Measurements from ENCODE around the gene CALHM2. TPM values are rescaled to one million over a fixed set of nuclear protein-coding genes. Genes with fewer than 3 reads are reported as not detected.

Gene CALHM2
- total RNA-seq, 1 experiment from 2014 or later = not detected

DNA sequence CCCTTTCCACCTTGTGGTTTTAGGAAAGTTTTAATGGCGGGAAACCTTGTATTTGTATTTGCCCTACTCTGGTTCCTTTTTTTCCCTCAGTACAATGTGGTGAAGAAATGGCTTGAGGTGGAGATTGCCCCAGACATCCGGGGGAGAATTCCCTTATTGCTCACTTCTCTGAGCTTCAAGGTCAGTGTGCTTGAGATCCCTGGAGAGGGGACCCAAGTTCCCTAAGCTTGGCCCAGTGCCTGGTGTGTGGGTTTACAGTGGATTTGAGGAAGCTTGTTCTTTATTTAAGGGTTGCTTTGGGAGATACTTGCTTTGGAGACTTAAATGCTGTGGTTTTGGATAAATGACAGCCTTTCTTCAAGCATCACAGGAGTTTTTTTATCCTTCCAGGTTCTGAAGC lies 18.3 kb downstream of the CALHM2 start:
- no peak for TF ChIP-seq CTCF (conservative IDR thresholded peaks at IDR 0.05)
- no peaks in the 10 kb centered on the region for H3K4me1 ChIP-seq (ENCODE audit: insufficient read depth, low read length)
- H3K27me3 ChIP-seq (ENCODE audit: insufficient read depth, low read length) = no peaks in the 10 kb centered on the region
- no peak overlapping the region for H2BK20ac ChIP-seq (ENCODE audit: low read depth, low read length, poor library complexity, severe bottlenecking)
- H3K36me3 Mint-ChIP-seq (ENCODE audit: insufficient read depth in 1 of 3, low read depth in 3 of 3) = peaks cover 42 to 95% (median 79%) of the 10 kb centered on the region in 3 experiments
- no peak overlapping the region for H2AFZ ChIP-seq (ENCODE audit: low read length)
- no peak overlapping the region for H2BK12ac ChIP-seq (ENCODE audit: insufficient read length, low read depth, low read length)
- H3K4ac ChIP-seq (ENCODE audit: low read depth, low read length) = no peak overlapping the region
- no peaks in the 10 kb centered on the region for H3K9me3 Mint-ChIP-seq
- no peaks in the 10 kb centered on the region for H3K4me1 Mint-ChIP-seq
- H4K5ac ChIP-seq (ENCODE audit: insufficient read length, low read depth, low read length) = no peak overlapping the region
- DNase-seq = no peak
- no peak overlapping the region for H3K27ac ChIP-seq (ENCODE audit: insufficient read length, low read depth, low read length)
- H3K4me3 Mint-ChIP-seq = no peak overlapping the region
- no peak overlapping the region for H3K27ac Mint-ChIP-seq
- H3K23ac ChIP-seq (ENCODE audit: insufficient read length, low read depth, low read length) = no peak overlapping the region
- no peaks in the 10 kb centered on the region for H4K20me1 ChIP-seq (ENCODE audit: control insufficient read depth, insufficient read depth, insufficient read length)
- no peak overlapping the region for H4K8ac ChIP-seq (replicated peaks; ENCODE audit: insufficient read length, low read depth, low read length)
- no peak overlapping the region for H4K91ac ChIP-seq (ENCODE audit: insufficient read length, low read depth, low read length)
- no peak overlapping the region for H3K14ac ChIP-seq (ENCODE audit: insufficient read depth, low read length)
- WGBS (ENCODE audit: extremely low coverage, insufficient read length, low lambda C conversion rate) = no CpG with 5 or more reads among the region's 2 CpGs
- no peak overlapping the region for H3K56ac ChIP-seq (ENCODE audit: insufficient read length, low read depth, low read length)
- no peaks in the 10 kb centered on the region for H3K27me3 Mint-ChIP-seq (ENCODE audit: low read depth)
- no peak overlapping the region for H3T11ph ChIP-seq (ENCODE audit: low read length)
- H2AK5ac ChIP-seq (ENCODE audit: insufficient read length, low read length) = no peak overlapping the region
- no peaks in the 10 kb centered on the region for H3K79me1 ChIP-seq (ENCODE audit: insufficient read depth, low read depth, low read length, poor library complexity, severe bottlenecking)
- H2BK120ac ChIP-seq (ENCODE audit: low read depth, low read length, poor library complexity, severe bottlenecking) = no peak overlapping the region
- no peaks in the 10 kb centered on the region for H3K23me2 ChIP-seq (ENCODE audit: insufficient read length, low read depth, low read length, poor library complexity, severe bottlenecking)
- no peaks in the 10 kb centered on the region for H3K9me3 ChIP-seq (ENCODE audit: control insufficient read depth, low read depth, low read length)
- H3K4me2 ChIP-seq (ENCODE audit: insufficient read depth, insufficient read length, low read length) = no peak overlapping the region
- no peak overlapping the region for H3K18ac ChIP-seq (ENCODE audit: insufficient read length, low read depth, low read length)
- H2BK5ac ChIP-seq (ENCODE audit: insufficient read length, low read length) = no peak overlapping the region
- no peak overlapping the region for H3K9ac ChIP-seq (ENCODE audit: extremely low read depth, insufficient read length, low read length)
- H3K79me2 ChIP-seq (ENCODE audit: insufficient read depth, low read length) = no peaks in the 10 kb centered on the region; the same call in 1 of the 2 replicates
- H2BK15ac ChIP-seq (ENCODE audit: low read depth, low read length) = no peak overlapping the region

Data from H9 (cell line).